GOT3 (cell line): Measurements from ENCODE around the gene MEF2A.

ENCODE experiments used
- DNase-seq: peaks from one replicate; lab custom pipeline; 2025; ENCODE audit warnings: mixed read lengths; lab: John Stamatoyannopoulos, UW

MEF2A gene

GRCh38 chr15:99564221-99565048 lies 1.3 kb upstream of the MEF2A start:
- DNase-seq = no peak

- DNase-seq = no peak
Observed at GRCh38 chr15:99565049-99565298, 810 bp upstream of the MEF2A start.

GRCh38 chr15:99566157-99566897 lies 543 bp downstream of the MEF2A start:
- no peak for DNase-seq

GRCh38 chr15:99568625-99569352 lies 3.0 kb downstream of the MEF2A start:
- DNase-seq = no peak

GRCh38 chr15:99571299-99571698 lies 5.5 kb downstream of the MEF2A start:
- DNase-seq = no peak

- no peak for DNase-seq
Observed at GRCh38 chr15:99574048-99574447, 8.3 kb downstream of the MEF2A start.

GRCh38 chr15:99574502-99574901 lies 8.7 kb downstream of the MEF2A start:
- DNase-seq = no peak

- DNase-seq = no peak
Observed at GRCh38 chr15:99578809-99579208, 13.0 kb downstream of the MEF2A start.

- DNase-seq = no peak
Observed at GRCh38 chr15:99580076-99580475, 14.3 kb downstream of the MEF2A start.

GRCh38 chr15:99582508-99582960 lies 16.8 kb downstream of the MEF2A start:
- DNase-seq = no peak

- no peak for DNase-seq
Observed at GRCh38 chr15:99584081-99584600, 18.4 kb downstream of the MEF2A start.

- DNase-seq = no peak
Observed at GRCh38 chr15:99586121-99586520, 20.3 kb downstream of the MEF2A start.

- DNase-seq = no peak
Observed at GRCh38 chr15:99589801-99590200, 24.0 kb downstream of the MEF2A start.

GRCh38 chr15:99590913-99591646 lies 25.3 kb downstream of the MEF2A start:
- DNase-seq = no peak

GRCh38 chr15:99592145-99592791 lies 26.5 kb downstream of the MEF2A start:
- DNase-seq = no peak

GRCh38 chr15:99593070-99593469 lies 27.3 kb downstream of the MEF2A start:
- no peak for DNase-seq

GRCh38 chr15:99594916-99595315 lies 29.1 kb downstream of the MEF2A start:
- DNase-seq = no peak

GRCh38 chr15:99598296-99598695 lies 32.5 kb downstream of the MEF2A start:
- DNase-seq = no peak

- no peak for DNase-seq
Observed at GRCh38 chr15:99603828-99604227, 38.0 kb downstream of the MEF2A start.

GRCh38 chr15:99604865-99605264 lies 39.1 kb downstream of the MEF2A start:
- no peak for DNase-seq

- no peak for DNase-seq
Observed at GRCh38 chr15:99605490-99605931, 39.7 kb downstream of the MEF2A start.
